RWPE1 (cell line): ENCODE results near the gene NECTIN1.

Experiments used
- CTCF ChIA-PET: fragments of 350-600 bp; sonication (Branson Sonifier 250); formaldehyde crosslinking; extraction: SDS; loops from one replicate; lab custom pipeline; 2021; lab: Yijun Ruan, JAX
- POLR2A ChIA-PET: fragments of 400-600 bp; formaldehyde crosslinking; extraction: SDS; loops from one replicate; lab custom pipeline; 2020; ENCODE audit warnings: antibody characterized with exemption; ENCODE audit not compliant: low non-redundant PET; lab: Yijun Ruan, JAX
- DNase-seq: peaks from one replicate; pipeline ENCODE4 v3.0.0; 2012; ENCODE audit warnings: low spot score
- H3K27ac ChIP-seq: fragments of 450-650 bp; 2 replicates; pipeline ENCODE4 v1.5.1; 2017
- CTCF ChIP-seq: fragments of 450-650 bp; conservative IDR thresholded peaks from 2 replicates; pipeline ENCODE4 v1.5.1; 2017; ENCODE audit warnings: low read depth, mild to moderate bottlenecking

Gene NECTIN1

DNA sequence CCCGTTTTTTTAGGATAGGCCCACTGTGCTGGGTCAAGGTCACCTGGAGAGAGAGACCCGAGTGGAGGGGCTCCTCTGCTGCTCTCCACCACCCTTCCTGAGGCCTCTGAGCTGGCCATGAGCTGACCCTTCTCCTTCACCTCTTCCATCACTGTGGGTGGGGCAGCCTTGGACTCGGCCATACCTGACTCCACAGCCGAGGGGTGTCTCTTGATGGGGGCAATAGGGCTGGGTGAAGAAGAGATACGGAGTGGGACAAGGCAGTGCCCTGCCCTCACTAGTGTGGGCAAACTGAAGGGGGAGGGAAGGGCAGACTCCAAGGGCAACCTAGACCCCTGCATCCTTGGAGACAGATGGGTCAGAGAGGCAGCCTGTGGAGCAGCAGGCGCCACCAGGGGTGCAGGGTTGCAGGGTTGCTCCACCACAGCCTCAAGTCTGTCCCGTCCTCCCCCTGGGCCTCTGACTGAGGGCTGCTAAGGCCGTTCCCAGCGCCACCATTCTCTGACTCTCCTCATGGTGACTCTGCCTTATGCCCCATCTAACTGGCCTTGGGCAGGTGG, 20.1 kb upstream of the NECTIN1 start:
- CTCF ChIA-PET, result interaction anchor here (0.6 kb wide), 1 partner anchor 112 kb away, joined by 6 read pairs; no protein-coding TSS in a partner anchor
- POLR2A ChIA-PET, result no interaction called here

GRCh38 chr11:119747868-119748660, 19.1 kb upstream of the NECTIN1 start:
- H3K27ac ChIP-seq, result no peak overlapping the region
- ChIA-PET POLR2A (no interaction called here), CTCF (interaction anchor here (0.7 to 1.1 kb wide), 2 partner anchors 19 to 52 kb away, joined by 3 read pairs; partner anchors contain the start of gene NECTIN1)
- no peak for DNase-seq
- TF ChIP-seq CTCF, result no peak

More for the DNA sequence above, 20.1 kb upstream of the NECTIN1 start:
- TF ChIP-seq CTCF, result no peak
- no peak for DNase-seq
- no peak overlapping the region for H3K27ac ChIP-seq

DNA sequence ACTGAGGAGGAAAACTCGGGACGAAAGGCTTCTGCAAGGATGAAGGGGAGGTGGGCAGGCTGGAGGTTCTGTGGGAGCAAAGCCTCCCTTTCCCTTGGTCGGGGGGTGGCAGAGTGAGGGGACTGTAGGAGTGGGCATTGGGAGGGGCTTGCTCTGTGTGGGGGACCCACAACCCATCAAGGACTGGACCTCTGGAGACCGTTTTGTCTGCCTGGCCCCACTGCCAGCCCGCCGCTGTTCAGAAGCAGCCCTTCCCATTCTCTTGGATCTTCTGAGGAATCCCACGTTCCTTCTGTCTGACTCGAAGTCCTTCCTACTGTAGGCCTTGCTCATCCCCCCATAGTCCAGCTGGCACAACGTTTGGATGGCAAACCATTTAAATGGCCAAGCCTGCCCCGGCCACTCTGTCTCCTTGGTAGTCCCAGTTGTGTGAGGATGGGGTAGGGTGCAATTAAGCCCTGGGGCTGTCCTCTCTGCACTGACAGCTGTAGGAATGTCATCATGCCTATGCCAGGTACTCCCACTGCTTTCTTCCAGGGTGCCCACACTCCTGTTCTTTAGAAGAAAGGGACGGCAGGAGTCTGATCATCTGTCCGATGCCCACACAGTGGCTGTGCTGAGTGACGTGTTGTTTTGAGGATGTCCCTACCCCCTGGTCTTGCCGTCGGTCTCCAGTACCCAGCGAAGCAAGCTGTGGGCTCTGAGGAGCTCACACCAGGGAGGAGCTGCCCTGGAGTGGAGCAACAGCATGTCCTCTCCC, 17.0 kb upstream of the NECTIN1 start:
- no peak for TF ChIP-seq CTCF
- POLR2A ChIA-PET, result no interaction called here
- CTCF ChIA-PET, result no interaction called here
- no peak overlapping the region for H3K27ac ChIP-seq
- no peak for DNase-seq

DNA sequence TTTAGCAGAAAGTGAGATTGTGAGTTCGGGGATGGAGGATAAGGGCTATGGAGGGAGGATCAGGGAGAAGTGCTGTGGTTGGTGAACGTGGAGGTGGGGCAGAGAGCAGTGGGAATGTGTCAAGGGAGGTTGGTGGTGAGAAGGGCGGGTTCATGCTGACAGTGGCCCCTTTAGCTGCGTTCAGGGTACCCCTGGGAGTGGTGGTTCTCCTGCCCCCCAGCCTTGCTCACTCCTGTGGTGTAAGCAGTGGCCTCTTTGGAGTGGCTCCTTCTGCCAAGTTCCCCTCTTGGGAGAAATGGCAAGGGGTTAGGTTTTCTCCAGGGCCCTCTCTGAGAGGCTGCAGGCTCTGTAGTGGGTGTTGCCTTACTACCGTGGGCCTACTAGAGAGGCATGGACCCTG, 16.1 kb upstream of the NECTIN1 start:
- no peak for DNase-seq
- POLR2A ChIA-PET, result no interaction called here
- CTCF ChIA-PET, result no interaction called here
- no peak for TF ChIP-seq CTCF
- H3K27ac ChIP-seq, result no peak overlapping the region

DNA sequence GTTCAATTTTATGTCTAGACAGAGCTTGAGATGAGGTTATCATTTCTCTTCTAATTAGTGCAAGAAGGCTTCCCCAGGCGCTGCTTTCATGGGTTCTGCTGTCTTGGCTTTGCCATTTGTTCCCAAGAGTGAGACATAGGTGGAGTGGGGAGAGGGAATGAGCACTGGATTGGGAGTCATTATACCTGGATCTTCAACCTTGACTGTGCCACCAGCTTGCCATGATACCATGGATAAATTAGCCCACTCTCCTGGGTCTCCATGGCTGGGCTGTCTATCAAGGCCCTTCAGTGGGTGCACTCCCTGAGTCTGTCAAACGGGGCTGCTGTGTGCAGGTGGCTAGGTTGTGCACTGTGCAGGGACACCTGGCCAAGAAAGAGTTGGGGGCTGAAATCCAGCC, 15.6 kb upstream of the NECTIN1 start:
- ChIA-PET CTCF (interaction anchor here (0.5 to 2.0 kb wide), 3 partner anchors 15 to 119 kb away, joined by 3 to 9 read pairs (median 3); partner anchors contain the start of gene NECTIN1), POLR2A (no interaction called here)
- no peak overlapping the region for H3K27ac ChIP-seq
- no peak for TF ChIP-seq CTCF
- DNase-seq, result no peak

- POLR2A ChIA-PET, result no interaction called here
- no peak overlapping the region for H3K27ac ChIP-seq
- no peak for TF ChIP-seq CTCF
- no peak for DNase-seq
- CTCF ChIA-PET, result interaction anchor here (1.0 to 2.0 kb wide), 2 partner anchors 14 to 62 kb away, joined by 3 to 9 read pairs; partner anchors contain the start of gene NECTIN1
Measured at GRCh38 chr11:119743006-119743405, 14.0 kb upstream of the NECTIN1 start.
